Stimulated activated effector memory CD8-positive, alpha-beta T cell treated with anti-CD3 and anti-CD28 coated beads, Interleukin-12 subunit alpha, Interleukin-12 subunit beta, amount 100 ng/mL, for 72 hours (primary cell): Measurements from ENCODE around the gene REX1BD.
"Not testable (repeated sequence)": the region's sequence is repeated elsewhere in the genome, so short reads cannot be mapped to it uniquely, and the experiment has no call there.

ENCODE experiments used
- ATAC-seq: fragments of 150-1000 bp; cut with Tn5 transposase; 2 replicates; pipeline ENCODE4 v1.10.0; 2021
- DNase-seq, 2 donors: peaks; one replicate each; pipeline ENCODE4 v3.0.0; 2021 to 2022; ENCODE audit warnings: low spot score in 2 of 2
- H3K27ac Mint-ChIP-seq: one replicate; pipeline ENCODE4 v1.8.0; 2022; ENCODE audit warnings: mild to moderate bottlenecking, mixed read lengths
- H3K36me3 Mint-ChIP-seq: one replicate; pipeline ENCODE4 v1.8.0; 2022; ENCODE audit warnings: mild to moderate bottlenecking, mixed read lengths
- H3K4me1 Mint-ChIP-seq: one replicate; pipeline ENCODE4 v1.8.0; 2022; ENCODE audit warnings: mixed read lengths
- H3K4me3 Mint-ChIP-seq: one replicate; pipeline ENCODE4 v1.8.0; 2022; ENCODE audit warnings: mild to moderate bottlenecking, mixed read lengths
- H3K9me3 Mint-ChIP-seq: one replicate; pipeline ENCODE4 v1.8.0; 2022; ENCODE audit warnings: mixed read lengths

The REX1BD gene

GRCh38 chr19:18588611-18589379 is at the start of gene REX1BD:
Gene REX1BD, plus strand, starts transcription at chr19:18588798. Its CDS starts 4 bp downstream, at chr19:18588802.
- ATAC-seq (peak; percentile 87), DNase-seq (peak; percentile 83 to 93)
- peak within 1 kb of the TSS; percentile 84 for H3K4me3 Mint-ChIP-seq
- H3K27ac Mint-ChIP-seq: peak within 1 kb of the TSS; percentile 94
- no peaks in the 10 kb centered on the region for H3K9me3 Mint-ChIP-seq
- H3K4me1 Mint-ChIP-seq: peaks cover 41% of the 10 kb centered on the region
- H3K36me3 Mint-ChIP-seq: peaks cover 34% of the 10 kb centered on the region

GRCh38 chr19:18539372-18539771 is 49.2 kb upstream of the REX1BD start:
- Mint-ChIP-seq H3K36me3 (peaks cover 93% of the 10 kb centered on the region), H3K27ac (no peak overlapping the region), H3K9me3 (no peaks in the 10 kb centered on the region), H3K4me3 (no peak overlapping the region), H3K4me1 (peaks cover 29% of the 10 kb centered on the region)
- DNase-seq: no peak
- ATAC-seq: no peak

GRCh38 chr19:18540200-18540599 is 48.4 kb upstream of the REX1BD start:
- H3K4me3 Mint-ChIP-seq, H3K9me3 Mint-ChIP-seq, ATAC-seq, DNase-seq: not testable (repeated sequence)
- Mint-ChIP-seq H3K27ac (peak overlapping the region; percentile 32), H3K4me1 (peaks cover 32% of the 10 kb centered on the region), H3K36me3 (peaks cover 93% of the 10 kb centered on the region)

- Mint-ChIP-seq H3K4me3 (peak overlapping the region; percentile 94), H3K27ac (peak overlapping the region; percentile 97), H3K4me1 (peaks cover 32% of the 10 kb centered on the region), H3K9me3 (no peaks in the 10 kb centered on the region), H3K36me3 (peaks cover 82% of the 10 kb centered on the region)
- ATAC-seq (peak; percentile 43), DNase-seq (no peak)
Measured at GRCh38 chr19:18541258-18541991, 47.2 kb upstream of the REX1BD start.

GRCh38 chr19:18541992-18542940 is 46.3 kb upstream of the REX1BD start:
- Mint-ChIP-seq H3K9me3 (no peaks in the 10 kb centered on the region), H3K27ac (peak overlapping the region; percentile 97), H3K4me1 (peaks cover 32% of the 10 kb centered on the region), H3K36me3 (peaks cover 74% of the 10 kb centered on the region), H3K4me3 (peak overlapping the region; percentile 94)
- ATAC-seq (no peak), DNase-seq (no peak)

GRCh38 chr19:18542941-18543813 is 45.4 kb upstream of the REX1BD start, which contains the start of gene FKBP8:
Gene FKBP8, minus strand, starts transcription at chr19:18543573. Its CDS starts 1,603 bp downstream, at chr19:18541970.
- peak; percentile 92 to 98 for DNase-seq
- Mint-ChIP-seq H3K4me1 (peaks cover 32% of the 10 kb centered on the region), H3K27ac (peak within 1 kb of the TSS; percentile 97), H3K9me3 (no peaks in the 10 kb centered on the region), H3K4me3 (peak within 1 kb of the TSS; percentile 94), H3K36me3 (peaks cover 65% of the 10 kb centered on the region)
- ATAC-seq: peak; percentile 94

- H3K36me3 Mint-ChIP-seq: peaks cover 57% of the 10 kb centered on the region
- DNase-seq (peak; percentile 72 to 89), ATAC-seq (peak; percentile 91)
- peak overlapping the region; percentile 94 for H3K4me3 Mint-ChIP-seq
- peak overlapping the region; percentile 97 for H3K27ac Mint-ChIP-seq
- no peaks in the 10 kb centered on the region for H3K9me3 Mint-ChIP-seq
- peaks cover 32% of the 10 kb centered on the region for H3K4me1 Mint-ChIP-seq
Measured at GRCh38 chr19:18543814-18544475, 44.7 kb upstream of the REX1BD start.

- no peak overlapping the region for H3K27ac Mint-ChIP-seq
- no peaks in the 10 kb centered on the region for H3K9me3 Mint-ChIP-seq
- no peaks in the 10 kb centered on the region for H3K36me3 Mint-ChIP-seq
- ATAC-seq (no peak), DNase-seq (no peak)
- H3K4me3 Mint-ChIP-seq: no peak overlapping the region
- H3K4me1 Mint-ChIP-seq: no peaks in the 10 kb centered on the region
Measured at GRCh38 chr19:18551631-18552030, 37.0 kb upstream of the REX1BD start.

- H3K4me3 Mint-ChIP-seq: peak within 1 kb of the TSS; percentile 84
- peak within 1 kb of the TSS; percentile 93 for H3K27ac Mint-ChIP-seq
- DNase-seq: peak; percentile 89 to 96
- ATAC-seq: peak; percentile 99
- no peaks in the 10 kb centered on the region for H3K9me3 Mint-ChIP-seq
- H3K36me3 Mint-ChIP-seq: peaks cover 40% of the 10 kb centered on the region
- peaks cover 27% of the 10 kb centered on the region for H3K4me1 Mint-ChIP-seq
Measured at GRCh38 chr19:18557411-18558201, 31.0 kb upstream of the REX1BD start, which contains the start of gene KXD1. Gene KXD1, plus strand, starts transcription at chr19:18557870. Its CDS starts 4,187 bp downstream, at chr19:18562057.

- no peaks in the 10 kb centered on the region for H3K9me3 Mint-ChIP-seq
- H3K4me3 Mint-ChIP-seq: peak overlapping the region; percentile 84
- ATAC-seq (peak; percentile 5), DNase-seq (no peak)
- H3K36me3 Mint-ChIP-seq: peaks cover 46% of the 10 kb centered on the region
- peak overlapping the region; percentile 93 for H3K27ac Mint-ChIP-seq
- peaks cover 27% of the 10 kb centered on the region for H3K4me1 Mint-ChIP-seq
Measured at GRCh38 chr19:18558202-18558555, 30.4 kb upstream of the REX1BD start.

- no peak for DNase-seq
- H3K27ac Mint-ChIP-seq: peak overlapping the region; percentile 93
- no peak for ATAC-seq
- no peaks in the 10 kb centered on the region for H3K9me3 Mint-ChIP-seq
- peaks cover 50% of the 10 kb centered on the region for H3K36me3 Mint-ChIP-seq
- peaks cover 27% of the 10 kb centered on the region for H3K4me1 Mint-ChIP-seq
- peak overlapping the region; percentile 84 for H3K4me3 Mint-ChIP-seq
Measured at GRCh38 chr19:18558604-18559003, 30.0 kb upstream of the REX1BD start.

GRCh38 chr19:18559685-18560084 is 28.9 kb upstream of the REX1BD start:
- peak overlapping the region; percentile 93 for H3K27ac Mint-ChIP-seq
- no peak for DNase-seq
- H3K4me1 Mint-ChIP-seq: peaks cover 27% of the 10 kb centered on the region
- peaks cover 61% of the 10 kb centered on the region for H3K36me3 Mint-ChIP-seq
- H3K9me3 Mint-ChIP-seq: no peaks in the 10 kb centered on the region
- H3K4me3 Mint-ChIP-seq: peak overlapping the region; percentile 84
- no peak for ATAC-seq

- DNase-seq (no peak), ATAC-seq (no peak)
- H3K27ac Mint-ChIP-seq: no peak overlapping the region
- H3K4me1 Mint-ChIP-seq: peaks cover 27% of the 10 kb centered on the region
- H3K36me3 Mint-ChIP-seq: peaks cover 85% of the 10 kb centered on the region
- no peak overlapping the region for H3K4me3 Mint-ChIP-seq
- H3K9me3 Mint-ChIP-seq: no peaks in the 10 kb centered on the region
Measured at GRCh38 chr19:18562086-18562485, 26.5 kb upstream of the REX1BD start.
